Epithelial cell of proximal tubule (primary cell): ENCODE measurements around the gene ZNF772. TPM values are rescaled to one million over a fixed set of nuclear protein-coding genes. Genes with fewer than 3 reads are reported as not detected.

Experiments
- DNase-seq: peaks from one replicate; pipeline ENCODE4 v3.0.0-alpha.2; 2011; ENCODE audit warnings: low read depth
- H3K4me3 ChIP-seq: 2 replicates; pipeline ENCODE4 v1.5.1; 2011; ENCODE audit warnings: low read depth, mild to moderate bottlenecking, low read length
- CTCF ChIP-seq: conservative IDR thresholded peaks from 2 replicates; pipeline ENCODE4 v1.5.1; 2012; ENCODE audit warnings: low read depth, mild to moderate bottlenecking, low read length
- total RNA-seq: library from RNA; depleted of rRNA; stranded (reverse); fragments of >200 nt; gene quantifications from 2 replicates; pipeline ENCODE4 v1.2.3, GENCODE V29; 2015

The ZNF772 gene
- total RNA-seq, 1 donor from 2014 or later, result 6.1 TPM

DNA sequence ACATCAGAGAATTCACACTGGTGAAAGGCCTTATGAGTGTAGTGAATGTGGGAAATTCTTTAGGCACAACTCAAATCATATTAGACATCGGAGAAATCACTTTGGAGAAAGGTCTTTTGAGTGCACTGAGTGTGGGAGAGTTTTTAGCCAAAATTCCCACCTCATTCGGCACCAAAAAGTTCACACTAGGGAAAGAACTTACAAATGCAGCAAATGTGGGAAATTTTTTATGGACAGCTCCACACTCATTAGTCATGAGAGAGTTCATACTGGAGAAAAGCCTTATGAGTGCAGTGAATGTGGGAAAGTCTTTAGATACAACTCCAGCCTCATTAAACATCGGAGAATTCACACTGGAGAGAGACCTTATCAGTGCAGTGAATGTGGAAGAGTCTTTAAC, 56.3 kb downstream of the ZNF772 start:
- no peak overlapping the region for H3K4me3 ChIP-seq
- DNase-seq, result no peak
- TF ChIP-seq CTCF, result no peak

DNA sequence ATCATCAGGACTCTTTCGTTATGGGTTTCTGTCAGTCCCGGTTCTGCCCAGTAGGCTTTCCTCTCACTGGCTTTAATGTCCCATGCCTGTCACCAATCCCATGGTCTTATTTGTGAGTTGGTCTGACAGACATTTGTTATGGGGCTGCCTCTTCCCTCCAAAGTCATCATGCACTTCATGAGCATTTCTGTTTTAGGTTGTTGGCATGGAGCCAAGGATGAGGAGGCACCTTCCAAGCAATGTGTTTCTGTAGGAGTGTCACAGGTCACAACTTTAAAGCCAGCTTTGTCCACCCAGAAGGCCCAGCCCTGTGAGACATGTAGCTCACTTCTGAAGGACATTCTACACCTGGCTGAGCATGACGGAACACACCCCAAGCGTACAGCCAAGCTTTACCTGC, 57.9 kb downstream of the ZNF772 start:
- DNase-seq, result no peak
- no peak for TF ChIP-seq CTCF
- no peak overlapping the region for H3K4me3 ChIP-seq

Other genes with a start within 250 kb of the ZNF772 start
- gene AURKC, start 246.5 kb downstream of the ZNF772 start, total RNA-seq, result 1.2 and 2.7 TPM in 2 replicates
- gene ZNF805, start 236.9 kb downstream of the ZNF772 start, total RNA-seq, result 4.3 and 7.8 TPM in 2 replicates
- gene ZNF460, start 197.1 kb downstream of the ZNF772 start, total RNA-seq, result 17.0 and 30.3 TPM in 2 replicates
- gene ZNF543, start 157.1 kb downstream of the ZNF772 start, total RNA-seq, result 4.2 and 5.7 TPM in 2 replicates
- gene ZNF304, start 126.3 kb downstream of the ZNF772 start, total RNA-seq, result 2.7 and 5.8 TPM in 2 replicates
- gene TRAPPC2B, start 114.0 kb downstream of the ZNF772 start, total RNA-seq, result 14.8 and 36.2 TPM in 2 replicates
- 1.3 and 3.4 TPM in 2 replicates for gene ZNF547, start 114.0 kb downstream of the ZNF772 start, total RNA-seq
- 4.7 and 6.1 TPM in 2 replicates for gene ZNF548, start 87.7 kb downstream of the ZNF772 start, total RNA-seq
- gene ZNF17, start 66.4 kb downstream of the ZNF772 start, total RNA-seq, result 2.5 and 4.6 TPM in 2 replicates
- gene ZNF749, start 42.2 kb downstream of the ZNF772 start, total RNA-seq, result 8.6 and 16.3 TPM in 2 replicates
- 0.07 TPM in 1 of 2 replicates, not detected in the other for gene VN1R1, start 20.4 kb downstream of the ZNF772 start, total RNA-seq
- gene ZNF419, start 10.2 kb upstream of the ZNF772 start, total RNA-seq, result 2.5 and 3.8 TPM in 2 replicates
- 4.6 and 5.4 TPM in 2 replicates for gene ZNF773, start 22.4 kb upstream of the ZNF772 start, total RNA-seq
- gene ZNF549, start 49.8 kb upstream of the ZNF772 start, total RNA-seq, result 1.7 and 2.4 TPM in 2 replicates
- gene ZNF550, start 82.3 kb upstream of the ZNF772 start, total RNA-seq, result 1.8 and 4.6 TPM in 2 replicates
- 2.0 and 3.8 TPM in 2 replicates for gene ZNF416, start 101.3 kb upstream of the ZNF772 start, total RNA-seq
- 3.6 and 4.8 TPM in 2 replicates for gene ZIK1, start 106.6 kb upstream of the ZNF772 start, total RNA-seq
- gene ZNF530, start 122.3 kb upstream of the ZNF772 start, total RNA-seq, result 5.4 and 10.3 TPM in 2 replicates
- gene ZNF134, start 136.7 kb upstream of the ZNF772 start, total RNA-seq, result 11.9 and 16.8 TPM in 2 replicates
- gene ZNF211, start 155.6 kb upstream of the ZNF772 start, total RNA-seq, result 2.7 and 6.6 TPM in 2 replicates
- not detected in 2 replicates for gene ZSCAN4, start 191.4 kb upstream of the ZNF772 start, total RNA-seq
- gene ZNF551, start 204.4 kb upstream of the ZNF772 start, total RNA-seq, result 1.8 and 8.0 TPM in 2 replicates
- 1.4 and 2.1 TPM in 2 replicates for gene ZNF154, start 231.6 kb upstream of the ZNF772 start, total RNA-seq